ENCODE data around the gene PALD1.
"Not testable (repeated sequence)": the region's sequence is repeated elsewhere in the genome, so short reads cannot be mapped to it uniquely, and the experiment has no call there.

PALD1 gene

DNA sequence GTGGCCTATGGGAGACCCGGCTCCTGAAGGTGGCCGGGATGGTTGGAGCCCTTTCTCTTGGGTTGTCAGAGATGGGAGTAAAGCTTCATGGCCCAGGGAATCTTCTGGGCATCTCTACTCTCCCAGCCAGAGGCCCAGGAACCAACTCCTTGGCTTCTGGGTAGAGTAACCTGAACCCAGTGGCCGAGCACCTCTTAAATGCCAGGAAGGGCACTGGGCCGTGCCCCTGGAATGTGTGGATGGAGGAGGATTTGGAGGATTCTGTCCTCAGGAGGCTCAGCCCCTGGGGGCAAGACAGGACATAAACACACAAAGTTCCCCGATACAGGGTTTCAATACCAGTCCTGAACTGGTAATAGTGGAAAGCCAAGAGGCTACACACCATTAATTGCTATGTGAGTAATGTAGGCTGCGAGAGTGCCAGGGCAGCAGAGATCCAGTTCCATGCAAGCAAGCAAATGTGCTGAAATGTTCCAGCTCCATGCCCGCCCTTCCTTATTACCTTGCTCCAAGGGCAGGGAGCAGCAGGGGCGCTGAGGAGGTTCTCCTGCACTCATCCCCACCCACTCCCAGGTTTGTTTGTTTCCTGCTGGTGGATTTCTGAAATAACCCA is 1.2 kb downstream of the PALD1 start:
- no peak for DNase-seq
- in situ Hi-C loops (cut with HindIII; ENCODE audit: low pct_ligation_motif_present, low pct_unique_long_range_greater_than_20kb, low sequenced_read_pairs), result no loop called here

DNA sequence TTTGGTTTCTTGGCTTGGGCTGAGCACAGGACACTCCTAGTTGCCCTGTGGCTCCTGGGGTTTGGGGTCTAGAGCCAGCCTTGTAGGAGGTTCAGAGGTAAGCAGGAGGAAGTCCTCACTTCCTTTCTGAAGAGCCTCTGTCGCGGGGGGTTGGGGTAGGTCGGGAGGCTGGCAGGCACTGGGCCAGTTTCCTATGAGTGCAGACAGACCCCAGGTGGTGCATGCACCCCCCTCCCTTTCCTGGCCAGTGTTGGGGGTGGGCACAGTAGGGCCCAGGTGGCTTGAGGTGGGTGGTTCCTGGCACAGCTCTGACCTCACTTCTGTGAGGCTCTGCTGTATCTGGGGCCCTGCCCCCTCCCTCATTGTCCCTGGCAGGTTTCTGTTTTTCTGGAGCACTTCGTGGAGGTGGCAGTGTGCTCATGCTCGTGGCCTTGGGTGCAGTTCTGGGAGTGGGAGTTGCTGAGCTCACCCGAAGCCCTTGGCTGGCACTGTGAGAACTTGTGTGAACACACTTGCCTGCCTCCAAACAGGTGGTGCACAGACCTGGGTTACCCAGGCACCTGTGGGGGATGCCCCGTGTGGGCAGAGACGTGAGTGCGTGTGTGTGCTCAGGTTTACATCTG is 1.8 kb downstream of the PALD1 start:
- DNase-seq, result no peak
- in situ Hi-C loops (cut with HindIII; ENCODE audit: low pct_ligation_motif_present, low pct_unique_long_range_greater_than_20kb, low sequenced_read_pairs), result no loop called here

DNA sequence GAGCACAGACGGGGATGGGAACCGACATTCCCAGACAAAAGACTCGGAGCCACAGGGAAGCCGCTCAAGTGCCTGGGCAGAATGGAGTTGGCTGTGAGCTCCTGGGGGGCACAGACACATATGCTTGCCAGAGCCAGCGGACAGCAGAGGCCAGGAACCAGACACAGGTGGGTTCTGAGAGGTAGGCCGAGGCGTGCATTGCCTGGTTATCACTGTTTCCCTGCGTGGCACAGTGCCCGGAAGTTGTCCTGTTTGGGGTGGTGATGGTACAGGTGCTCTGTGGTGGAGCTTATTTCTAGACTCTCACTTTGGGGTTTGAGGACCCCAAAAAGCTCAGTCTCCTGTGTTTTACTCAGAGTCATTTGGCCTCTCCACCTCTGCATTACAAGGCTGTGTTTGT is 2.5 kb downstream of the PALD1 start:
- in situ Hi-C loops (cut with HindIII; ENCODE audit: low pct_ligation_motif_present, low pct_unique_long_range_greater_than_20kb, low sequenced_read_pairs), result no loop called here

DNA sequence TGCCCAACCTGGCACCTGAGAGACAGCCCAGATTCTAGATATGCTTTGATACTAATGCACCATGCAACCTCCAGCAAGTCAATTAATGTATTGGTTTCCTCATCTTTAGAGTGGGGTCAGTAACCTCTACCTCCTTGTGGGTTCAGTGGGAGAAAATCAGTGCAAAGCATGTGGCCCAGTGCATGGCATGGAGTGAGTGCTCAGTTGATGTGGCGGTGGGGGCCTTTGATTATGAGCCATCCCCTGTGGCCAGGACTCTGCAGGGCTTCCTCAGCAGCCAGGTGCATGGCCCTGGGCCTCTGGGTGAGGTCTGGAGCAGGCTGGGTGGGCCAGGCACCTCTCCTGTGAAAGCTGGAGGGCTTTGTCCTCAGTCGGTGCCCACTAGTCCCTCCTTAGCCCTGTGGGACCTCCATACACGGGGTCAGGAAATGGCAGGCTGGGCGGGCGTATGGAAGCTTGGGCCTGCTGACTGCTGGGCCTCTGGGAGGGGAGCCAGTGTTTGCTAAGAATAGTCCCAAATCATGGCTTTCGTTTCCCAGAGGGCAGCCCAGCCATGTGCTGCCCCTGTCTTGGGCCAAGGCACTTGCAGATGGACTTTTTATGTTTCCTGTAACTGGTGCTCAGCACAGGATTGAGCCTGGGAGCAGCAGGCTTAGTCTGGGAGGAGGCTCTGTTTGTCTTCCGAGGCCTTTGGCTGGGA is 3.4 kb downstream of the PALD1 start:
- DNase-seq, result no peak
- in situ Hi-C loops (cut with HindIII; ENCODE audit: low pct_ligation_motif_present, low pct_unique_long_range_greater_than_20kb, low sequenced_read_pairs), result no loop called here

More for the DNA sequence above, 2.5 kb downstream of the PALD1 start:
- DNase-seq, result no peak

DNA sequence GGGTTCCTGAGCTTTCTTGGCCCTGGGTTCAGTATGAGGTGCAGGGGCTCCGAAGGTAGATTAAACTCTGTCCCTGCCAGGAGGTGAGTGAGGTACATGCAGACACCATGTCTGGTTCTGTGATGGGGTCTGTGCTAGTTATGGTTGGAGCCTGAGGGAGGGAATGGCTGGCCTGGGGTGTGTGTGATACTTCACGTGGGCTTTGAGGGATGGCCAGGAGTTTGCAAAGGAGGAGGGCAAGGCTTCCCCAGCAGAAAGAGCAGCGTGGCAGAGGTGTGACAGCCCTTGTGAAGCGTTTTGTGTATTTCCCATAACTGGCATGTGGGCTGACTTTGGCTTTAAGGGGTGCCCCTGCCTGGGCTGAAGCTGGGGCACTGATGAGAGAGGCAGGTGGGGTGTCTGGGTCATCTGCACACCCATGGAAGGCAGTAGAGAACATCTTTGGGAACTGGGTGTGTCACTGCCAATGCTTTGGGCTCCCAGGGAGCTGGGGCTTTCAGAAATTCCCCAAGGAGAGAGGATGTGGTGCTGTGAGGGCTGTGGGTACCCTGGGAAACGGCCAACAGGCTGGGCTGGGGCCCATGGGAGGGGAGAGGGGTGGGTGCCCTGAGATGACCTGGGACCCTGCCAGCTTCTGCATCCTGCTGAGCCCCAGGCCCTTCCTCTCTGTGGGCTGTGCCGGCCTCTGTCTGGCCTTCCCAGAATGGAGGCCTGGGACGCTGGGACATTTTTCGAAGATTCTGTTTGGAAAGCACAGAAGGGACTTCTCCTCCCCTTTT is 4.6 kb downstream of the PALD1 start:
- DNase-seq, result no peak
- in situ Hi-C loops (cut with HindIII; ENCODE audit: low pct_ligation_motif_present, low pct_unique_long_range_greater_than_20kb, low sequenced_read_pairs), result no loop called here

DNA sequence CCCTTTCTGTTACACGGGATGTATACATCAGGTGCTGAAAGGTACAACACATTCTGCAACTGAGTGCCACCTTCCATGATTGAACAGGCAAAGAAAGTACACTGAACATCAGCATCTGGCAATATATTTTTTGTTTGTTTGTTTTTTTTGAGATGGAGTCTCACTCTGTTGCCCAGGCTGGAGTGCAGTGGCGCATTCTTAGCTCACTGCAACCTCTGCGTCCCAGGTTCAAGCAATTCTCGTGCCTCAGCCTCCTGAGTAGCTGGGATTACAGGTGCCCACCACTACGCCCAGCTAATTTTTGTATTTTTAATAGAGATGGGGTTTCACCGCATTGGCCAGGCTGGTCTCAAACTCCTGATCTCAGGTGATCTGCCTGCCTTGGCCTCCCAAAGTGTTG is 5.3 kb downstream of the PALD1 start:
- DNase-seq; in situ Hi-C loops (cut with HindIII; ENCODE audit: low pct_ligation_motif_present, low pct_unique_long_range_greater_than_20kb, low sequenced_read_pairs): not testable (repeated sequence)

DNA sequence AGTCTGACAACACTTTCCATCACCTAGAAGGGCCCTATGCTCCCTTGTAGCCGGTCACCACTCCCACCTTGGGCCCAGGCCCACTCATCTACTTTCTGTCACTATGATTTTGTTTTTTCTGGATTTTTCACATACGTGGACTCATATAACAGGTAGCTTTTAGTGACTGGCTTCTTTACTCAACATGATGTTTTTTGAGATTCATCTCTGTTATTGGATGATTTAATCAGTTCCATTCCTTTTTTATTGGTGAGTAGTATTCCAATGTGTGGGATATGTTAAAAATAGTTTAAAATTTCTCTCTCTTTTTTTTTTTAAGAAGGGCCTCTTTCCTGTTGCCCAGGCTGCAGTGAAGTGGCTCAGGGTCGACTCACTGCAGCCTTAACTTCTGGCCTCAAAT is 9.3 kb downstream of the PALD1 start:
- no peak for DNase-seq
- in situ Hi-C loops (cut with HindIII; ENCODE audit: low pct_ligation_motif_present, low pct_unique_long_range_greater_than_20kb, low sequenced_read_pairs), result no loop called here

GRCh38 chr10:70490142-70490541 is 11.6 kb downstream of the PALD1 start:
- no peak for DNase-seq
- in situ Hi-C loops (cut with HindIII; ENCODE audit: low pct_ligation_motif_present, low pct_unique_long_range_greater_than_20kb, low sequenced_read_pairs), result no loop called here

DNA sequence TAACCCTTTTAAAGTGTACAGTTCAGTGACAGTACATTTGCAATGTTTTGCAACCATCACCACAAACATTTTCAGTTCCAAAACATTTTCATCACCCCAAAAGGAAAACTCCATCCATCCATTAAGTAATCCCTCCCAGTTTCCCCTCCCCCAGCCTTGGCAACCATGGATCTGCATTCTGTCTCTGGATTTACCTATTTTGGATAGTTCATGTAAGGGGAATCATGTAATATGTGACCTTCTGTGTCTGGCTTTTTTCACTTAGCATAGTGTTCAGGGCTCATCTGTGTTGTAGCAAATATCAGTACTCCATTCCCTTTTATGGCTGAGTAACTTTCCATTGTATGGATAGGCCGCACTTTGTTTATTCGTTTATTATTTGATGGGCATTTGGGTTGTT is 13.0 kb downstream of the PALD1 start:
- in situ Hi-C loops (cut with HindIII; ENCODE audit: low pct_ligation_motif_present, low pct_unique_long_range_greater_than_20kb, low sequenced_read_pairs), result no loop called here
- DNase-seq, result no peak

GRCh38 chr10:70492786-70493659 is 14.5 kb downstream of the PALD1 start:
- in situ Hi-C loops (cut with HindIII; ENCODE audit: low pct_ligation_motif_present, low pct_unique_long_range_greater_than_20kb, low sequenced_read_pairs), result no loop called here

GRCh38 chr10:70493660-70494234 is 15.2 kb downstream of the PALD1 start:
- DNase-seq, result no peak
- in situ Hi-C loops (cut with HindIII; ENCODE audit: low pct_ligation_motif_present, low pct_unique_long_range_greater_than_20kb, low sequenced_read_pairs), result no loop called here

More at GRCh38 chr10:70492786-70493659, 14.5 kb downstream of the PALD1 start:
- DNase-seq, result no peak

- in situ Hi-C loops (cut with HindIII; ENCODE audit: low pct_ligation_motif_present, low pct_unique_long_range_greater_than_20kb, low sequenced_read_pairs), result no loop called here
- DNase-seq, result no peak
These were observed 16.0 kb downstream of the PALD1 start for GRCh38 chr10:70494536-70494935.

DNA sequence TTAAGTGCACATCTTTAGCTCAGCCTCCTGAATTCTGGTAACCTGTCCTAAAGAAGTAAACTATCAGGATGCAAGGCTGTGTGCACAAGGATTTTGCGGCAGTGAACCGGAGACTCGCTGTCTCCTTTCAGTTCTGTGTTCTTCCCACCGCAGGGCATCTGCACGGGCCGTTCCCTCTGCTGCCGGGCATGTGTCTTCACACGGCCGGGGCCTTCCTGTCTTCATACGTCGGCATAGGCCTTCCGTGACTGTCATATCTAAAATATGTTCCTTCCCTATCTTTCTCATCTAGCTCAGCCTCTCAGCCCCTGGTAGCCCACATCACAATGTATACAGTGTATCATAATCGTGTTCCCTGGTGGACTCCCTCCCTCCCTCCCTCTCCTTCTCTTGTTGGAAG is 16.4 kb downstream of the PALD1 start:
- in situ Hi-C loops (cut with HindIII; ENCODE audit: low pct_ligation_motif_present, low pct_unique_long_range_greater_than_20kb, low sequenced_read_pairs), result no loop called here
- no peak for DNase-seq

DNA sequence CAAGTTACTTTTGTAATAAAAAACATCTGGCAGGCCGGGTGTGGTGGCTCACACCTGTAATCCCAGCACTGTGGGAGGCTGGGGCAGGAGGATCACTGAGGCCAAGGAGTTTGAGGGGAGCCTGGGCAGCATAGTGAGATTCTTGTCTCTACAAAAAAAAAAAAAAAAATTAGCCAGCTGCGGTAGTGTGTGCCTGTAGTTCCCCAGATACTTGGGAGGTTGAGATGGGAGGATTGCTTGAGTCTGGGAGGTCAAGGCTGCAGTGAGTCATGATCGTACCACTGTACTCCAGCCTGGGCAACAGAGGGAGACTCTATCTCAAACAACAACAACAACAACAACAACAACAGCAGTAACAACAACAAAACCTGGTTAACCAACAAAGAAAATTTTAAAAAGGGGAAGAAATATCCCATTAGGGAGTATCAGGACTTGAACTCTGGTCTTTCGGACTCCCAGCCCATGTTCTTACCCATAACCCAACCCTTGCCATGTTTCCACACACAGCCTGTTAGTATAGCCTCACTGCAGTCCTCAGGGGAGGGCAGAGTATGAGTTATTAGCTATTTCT is 17.2 kb downstream of the PALD1 start:
- DNase-seq, result no peak
- in situ Hi-C loops (cut with HindIII; ENCODE audit: low pct_ligation_motif_present, low pct_unique_long_range_greater_than_20kb, low sequenced_read_pairs), result no loop called here

DNA sequence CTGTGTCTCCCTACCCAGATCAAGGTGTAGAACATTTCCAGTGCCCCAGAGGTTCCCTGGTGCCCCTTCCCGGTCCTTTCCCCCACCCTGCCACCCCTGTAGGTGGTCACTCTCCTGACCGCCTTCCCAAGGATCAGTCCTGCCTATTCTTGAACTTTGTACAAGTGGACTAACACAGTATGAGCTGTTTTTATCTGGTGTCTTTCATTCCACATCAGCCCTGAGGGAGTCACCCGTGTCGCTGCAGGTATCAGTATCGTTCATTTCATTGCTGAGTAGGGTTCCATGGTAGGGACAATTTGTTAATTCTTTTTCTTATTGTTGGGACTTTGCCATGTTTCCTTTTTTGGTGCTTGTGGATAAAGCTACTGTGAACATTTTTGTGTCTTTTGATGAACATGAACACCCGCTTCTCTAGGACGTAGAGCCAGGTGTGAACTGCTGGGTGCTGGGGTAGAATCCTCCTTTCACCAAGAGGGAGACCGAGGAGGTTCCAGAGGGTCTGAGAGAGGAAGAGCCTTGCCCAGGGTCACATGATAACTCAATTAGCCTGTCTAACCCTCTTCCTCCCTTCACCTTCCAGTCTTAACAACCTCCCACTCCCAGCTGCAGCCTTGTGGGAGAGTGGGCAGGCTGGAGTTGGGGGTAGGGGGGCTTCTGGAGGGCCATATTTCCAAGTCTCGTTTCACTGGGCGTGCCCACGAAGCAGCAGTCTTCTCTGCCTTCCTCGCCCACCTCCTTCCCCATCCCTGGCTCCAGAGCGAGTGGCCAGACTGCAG is 18.0 kb downstream of the PALD1 start:
- in situ Hi-C loops (cut with HindIII; ENCODE audit: low pct_ligation_motif_present, low pct_unique_long_range_greater_than_20kb, low sequenced_read_pairs), result no loop called here
- no peak for DNase-seq

DNA sequence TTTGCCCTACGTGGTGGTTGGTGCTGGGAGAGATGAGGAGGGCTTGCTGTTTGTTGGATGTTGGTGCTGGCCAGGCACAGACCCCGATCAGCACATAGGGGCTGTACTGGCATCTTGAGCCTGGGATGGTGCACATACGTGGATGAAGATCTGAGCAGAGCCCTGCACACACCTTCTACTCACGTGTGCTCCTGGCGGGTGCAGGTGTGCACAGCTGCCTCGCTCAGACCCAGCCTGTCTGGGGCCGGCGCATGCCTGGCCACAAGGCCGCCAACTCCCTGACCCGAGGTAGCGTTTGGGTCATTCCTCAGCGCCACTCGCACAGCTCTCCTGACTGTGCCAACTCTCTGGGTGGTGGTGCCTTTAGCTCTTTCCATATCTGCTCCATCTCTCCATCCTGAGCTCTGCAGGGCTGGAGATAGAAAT is 18.6 kb downstream of the PALD1 start:
- in situ Hi-C loops (cut with HindIII; ENCODE audit: low pct_ligation_motif_present, low pct_unique_long_range_greater_than_20kb, low sequenced_read_pairs), result no loop called here
- no peak for DNase-seq
